ENCODE measurements around the gene SHBG.
"Not testable (repeated sequence)": the region's sequence is repeated elsewhere in the genome, so short reads cannot be mapped to it uniquely, and the experiment has no call there.

Gene SHBG

GRCh38 chr17:7636163-7636562 lies 6.2 kb downstream of the SHBG start:
- H4K20me1 ChIP-seq (ENCODE audit: control insufficient read depth, insufficient read depth, low read depth, low read length), result no peaks in the 10 kb centered on the region
- H3F3A ChIP-seq (ENCODE audit: control insufficient read depth, insufficient read depth), result no peaks in the 10 kb centered on the region
- H3K4me3 ChIP-seq (ENCODE audit: low read length), result no peak overlapping the region
- TF ChIP-seq CTCF (IDR thresholded peaks at IDR 0.05; ENCODE audit: low read depth, low read length, poor library complexity, severe bottlenecking) (no peak), EZH2phosphoT487 (IDR thresholded peaks at IDR 0.05; ENCODE audit: borderline replicate concordance, low read length) (no peak)
- no peaks in the 10 kb centered on the region; the same call in 1 of the 2 replicates for H3K27me3 ChIP-seq (ENCODE audit: control insufficient read depth, low read length)
- no peak overlapping the region for H3K27ac ChIP-seq (ENCODE audit: low read depth, low read length)
- no peaks in the 10 kb centered on the region for H3K9me2 ChIP-seq (replicated peaks; ENCODE audit: control insufficient read depth, low read length)
- no peak overlapping the region for H3K4me2 ChIP-seq (ENCODE audit: low read length)
- no peaks in the 10 kb centered on the region for H3K9me3 ChIP-seq (ENCODE audit: control insufficient read depth, insufficient read depth, low read length)
- no peaks in the 10 kb centered on the region for H3K4me1 ChIP-seq (ENCODE audit: control insufficient read depth, low read length)
- no peaks in the 10 kb centered on the region for H3K36me3 ChIP-seq (ENCODE audit: control insufficient read depth, low read length)
- H3K79me2 ChIP-seq (ENCODE audit: control insufficient read depth, low read length), result no peaks in the 10 kb centered on the region

GRCh38 chr17:7640783-7641182 lies 10.8 kb downstream of the SHBG start:
- Histone ChIP-seq H3K9me3 (ENCODE audit: control insufficient read depth, insufficient read depth, low read length) (no peaks in the 10 kb centered on the region), H3K79me2 (ENCODE audit: control insufficient read depth, low read length) (no peaks in the 10 kb centered on the region), H3K4me2 (ENCODE audit: low read length) (no peak overlapping the region), H3K4me3 (ENCODE audit: low read length) (no peak overlapping the region), H3K27ac (ENCODE audit: low read depth, low read length) (no peak overlapping the region), H3F3A (ENCODE audit: control insufficient read depth, insufficient read depth) (no peaks in the 10 kb centered on the region), H3K9me2 (replicated peaks; ENCODE audit: control insufficient read depth, low read length) (no peaks in the 10 kb centered on the region), H3K4me1 (ENCODE audit: control insufficient read depth, low read length) (peaks cover 7% of the 10 kb centered on the region), H4K20me1 (ENCODE audit: control insufficient read depth, insufficient read depth, low read depth, low read length) (no peaks in the 10 kb centered on the region), H3K36me3 (ENCODE audit: control insufficient read depth, low read length) (no peaks in the 10 kb centered on the region), H3K27me3 (ENCODE audit: control insufficient read depth, low read length) (no peaks in the 10 kb centered on the region)
- no peak for TF ChIP-seq EZH2phosphoT487 (IDR thresholded peaks at IDR 0.05; ENCODE audit: borderline replicate concordance, low read length)
- no peak for TF ChIP-seq CTCF (IDR thresholded peaks at IDR 0.05; ENCODE audit: low read depth, low read length, poor library complexity, severe bottlenecking)

- H3F3A ChIP-seq (ENCODE audit: control insufficient read depth, insufficient read depth); H3K79me2 ChIP-seq (ENCODE audit: control insufficient read depth, low read length); H3K4me2 ChIP-seq (ENCODE audit: low read length); H3K4me3 ChIP-seq (ENCODE audit: low read length); H3K27me3 ChIP-seq (ENCODE audit: control insufficient read depth, low read length); H3K36me3 ChIP-seq (ENCODE audit: control insufficient read depth, low read length); H3K27ac ChIP-seq (ENCODE audit: low read depth, low read length); H3K9me2 ChIP-seq (replicated peaks; ENCODE audit: control insufficient read depth, low read length); H4K20me1 ChIP-seq (ENCODE audit: control insufficient read depth, insufficient read depth, low read depth, low read length); H3K4me1 ChIP-seq (ENCODE audit: control insufficient read depth, low read length); H3K9me3 ChIP-seq (ENCODE audit: control insufficient read depth, insufficient read depth, low read length): not testable (repeated sequence)
Observed at GRCh38 chr17:7641635-7642034, 11.7 kb downstream of the SHBG start.

- H3K4me2 ChIP-seq (ENCODE audit: low read length), result no peak overlapping the region
- H3F3A ChIP-seq (ENCODE audit: control insufficient read depth, insufficient read depth), result no peaks in the 10 kb centered on the region
- H4K20me1 ChIP-seq (ENCODE audit: control insufficient read depth, insufficient read depth, low read depth, low read length), result no peaks in the 10 kb centered on the region
- no peaks in the 10 kb centered on the region for H3K79me2 ChIP-seq (ENCODE audit: control insufficient read depth, low read length)
- H3K27me3 ChIP-seq (ENCODE audit: control insufficient read depth, low read length), result peaks cover 6% of the 10 kb centered on the region
- peaks cover 7% of the 10 kb centered on the region for H3K4me1 ChIP-seq (ENCODE audit: control insufficient read depth, low read length)
- no peak overlapping the region for H3K4me3 ChIP-seq (ENCODE audit: low read length)
- no peaks in the 10 kb centered on the region for H3K9me3 ChIP-seq (ENCODE audit: control insufficient read depth, insufficient read depth, low read length)
- no peaks in the 10 kb centered on the region for H3K9me2 ChIP-seq (replicated peaks; ENCODE audit: control insufficient read depth, low read length)
- H3K27ac ChIP-seq (ENCODE audit: low read depth, low read length), result no peak overlapping the region
- no peaks in the 10 kb centered on the region for H3K36me3 ChIP-seq (ENCODE audit: control insufficient read depth, low read length)
- TF ChIP-seq CTCF (IDR thresholded peaks at IDR 0.05; ENCODE audit: low read depth, low read length, poor library complexity, severe bottlenecking) (no peak), EZH2phosphoT487 (IDR thresholded peaks at IDR 0.05; ENCODE audit: borderline replicate concordance, low read length) (no peak)
Observed at GRCh38 chr17:7644775-7645174, 14.8 kb downstream of the SHBG start.

All from DOHH2 (cell line).